Stimulated activated CD4-positive, alpha-beta T cell treated with anti-CD3 and anti-CD28 coated beads, TNF-alpha, amount 100 ng/mL, for 1 hour (primary cell): ENCODE measurements around the gene OTUD4.
A peak's percentile ranks its signal among the peaks of the same experiment; 100 is the strongest.

Experiments
- DNase-seq, 3 donors: peaks; one replicate each; pipeline ENCODE4 v3.0.0-alpha.2; 2020; ENCODE audit warnings: low read depth in 3 of 3, low spot score in 1 of 3

OTUD4 gene

GRCh38 chr4:145130788-145131399 lies 49.5 kb downstream of the OTUD4 start:
- DNase-seq = no peak

DNA sequence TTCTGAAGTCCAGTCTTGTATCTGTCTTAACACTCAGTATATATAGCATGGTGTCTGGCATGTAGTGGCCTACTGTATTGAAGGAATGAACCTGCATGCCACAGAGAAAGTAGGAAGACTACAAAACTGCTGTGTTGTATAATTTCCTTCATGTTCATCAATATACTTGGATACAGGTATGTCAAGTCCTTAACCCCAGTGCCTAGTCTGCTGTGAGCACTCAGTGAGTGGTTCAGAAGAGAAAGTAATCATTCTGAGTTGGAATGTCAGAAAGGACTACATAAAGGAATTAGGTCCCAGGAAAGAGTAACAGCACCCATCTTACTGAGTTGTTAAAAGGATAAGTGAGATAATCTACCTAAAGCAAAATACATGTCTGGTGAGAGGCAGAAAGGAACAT lies 50.3 kb downstream of the OTUD4 start:
- no peak for DNase-seq

DNA sequence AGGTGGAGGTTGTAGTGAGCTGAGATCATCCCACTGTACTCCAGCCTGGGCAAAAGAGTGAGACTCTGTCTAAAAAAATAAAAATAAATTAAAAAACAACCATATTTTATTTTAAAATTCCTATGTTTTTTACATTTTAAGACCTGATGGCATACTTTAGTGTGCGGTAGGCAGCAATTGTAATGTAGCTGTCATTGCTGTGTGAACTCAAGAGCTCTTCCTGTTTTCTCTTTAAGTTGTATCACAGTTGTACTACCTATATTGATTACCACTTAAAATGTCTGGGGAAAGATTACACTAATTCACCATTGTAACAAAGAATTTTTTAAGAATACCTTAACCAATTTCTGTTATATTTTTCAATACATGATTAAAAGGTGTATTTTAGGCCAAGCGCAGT lies 55.0 kb downstream of the OTUD4 start:
- DNase-seq = no peak

DNA sequence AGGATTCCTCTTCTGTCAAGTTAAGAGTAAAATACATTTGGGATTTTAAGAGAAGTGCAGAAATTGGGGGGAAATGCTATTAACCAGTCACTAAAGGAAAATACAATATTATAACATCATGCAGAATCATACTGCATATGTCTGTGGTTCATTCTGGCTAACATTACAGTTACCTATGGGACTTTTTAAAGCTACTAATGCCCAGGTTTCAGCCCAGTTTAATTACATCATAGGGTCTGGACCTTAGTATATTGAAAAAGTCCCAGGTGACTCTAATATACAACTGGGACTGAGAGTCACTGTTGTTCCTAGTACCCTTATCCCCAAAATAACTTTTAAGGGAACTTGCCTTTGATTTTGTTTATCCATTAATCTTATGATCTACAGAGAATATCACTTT lies 72.3 kb downstream of the OTUD4 start:
- DNase-seq = no peak

DNA sequence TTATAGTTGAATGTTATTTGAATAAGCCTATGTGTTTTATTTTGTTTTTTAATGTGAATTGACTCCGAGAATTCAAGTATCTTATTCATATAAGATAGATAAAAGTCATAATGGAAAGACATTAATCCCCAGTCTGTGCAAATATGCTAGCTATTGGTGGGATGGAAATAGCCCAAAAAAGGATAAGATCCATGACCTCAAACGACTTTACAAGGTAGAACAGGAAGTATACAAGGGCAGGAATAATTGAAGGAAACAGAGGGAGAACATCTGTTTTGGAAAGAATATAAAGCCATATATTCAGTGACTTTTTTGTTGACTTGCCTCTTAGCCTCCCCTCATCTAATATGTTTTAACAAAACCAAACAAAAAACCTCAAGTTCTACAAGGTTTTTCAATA lies 73.3 kb downstream of the OTUD4 start:
- no peak for DNase-seq

DNA sequence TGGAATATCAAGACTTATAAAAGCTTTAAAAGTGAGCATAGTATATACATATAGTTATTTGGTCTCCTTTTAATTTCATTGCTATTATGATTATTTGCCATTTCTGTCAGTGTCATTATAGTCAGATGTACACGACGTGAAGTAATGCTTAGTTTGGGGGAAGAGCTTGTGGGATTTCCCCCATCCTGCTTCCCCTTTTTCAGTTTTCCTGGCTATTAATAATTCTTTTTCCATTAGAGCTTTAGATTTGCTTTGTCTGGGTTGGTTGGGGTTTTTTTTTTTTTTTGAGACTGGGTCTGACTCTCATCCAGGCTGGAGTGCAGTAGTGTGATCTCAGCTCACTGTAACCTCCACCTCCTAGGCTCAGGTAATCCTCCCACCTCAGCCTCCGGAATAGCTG lies 76.9 kb downstream of the OTUD4 start:
- no peak for DNase-seq

GRCh38 chr4:145102619-145103018 lies 77.8 kb downstream of the OTUD4 start:
- no peak for DNase-seq

DNA sequence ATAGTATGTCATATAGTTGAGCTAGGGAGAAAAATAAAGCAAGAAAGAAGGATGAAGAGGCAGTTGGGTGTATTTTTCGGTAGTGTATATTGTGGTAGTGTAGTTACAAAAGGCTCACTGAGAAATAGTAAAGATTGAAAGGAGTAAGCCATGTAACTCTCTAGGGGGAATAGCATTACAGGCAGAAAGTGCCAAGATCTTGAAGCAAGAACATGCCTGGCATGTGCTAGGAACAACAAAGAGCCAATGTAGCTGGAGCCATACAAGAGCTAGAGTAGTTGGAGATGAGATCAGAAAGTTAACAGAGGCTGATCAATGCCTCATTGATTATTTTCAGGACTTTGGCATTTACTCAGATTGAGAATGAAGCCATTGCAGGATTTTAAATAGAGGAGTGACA lies 79.3 kb downstream of the OTUD4 start:
- DNase-seq = no peak

DNA sequence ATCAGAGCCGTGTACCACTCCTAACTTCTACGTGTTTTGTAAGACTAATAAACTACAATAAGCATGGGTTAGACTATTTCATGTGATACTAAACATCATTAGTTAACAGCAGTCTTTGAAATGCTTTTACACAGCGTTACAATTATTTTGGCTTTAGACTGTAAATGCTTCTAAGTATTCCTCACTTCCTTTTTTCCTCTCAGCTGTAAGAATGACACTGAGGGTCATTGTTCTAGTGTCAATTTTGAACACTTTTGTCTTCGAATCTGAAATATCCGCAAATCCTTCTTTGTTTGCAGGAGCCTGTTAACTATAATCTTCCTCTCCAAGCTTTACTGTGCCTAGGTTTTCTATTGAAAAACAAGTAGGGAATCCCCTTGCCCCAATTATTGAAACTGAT lies 80.7 kb downstream of the OTUD4 start:
- DNase-seq = no peak

DNA sequence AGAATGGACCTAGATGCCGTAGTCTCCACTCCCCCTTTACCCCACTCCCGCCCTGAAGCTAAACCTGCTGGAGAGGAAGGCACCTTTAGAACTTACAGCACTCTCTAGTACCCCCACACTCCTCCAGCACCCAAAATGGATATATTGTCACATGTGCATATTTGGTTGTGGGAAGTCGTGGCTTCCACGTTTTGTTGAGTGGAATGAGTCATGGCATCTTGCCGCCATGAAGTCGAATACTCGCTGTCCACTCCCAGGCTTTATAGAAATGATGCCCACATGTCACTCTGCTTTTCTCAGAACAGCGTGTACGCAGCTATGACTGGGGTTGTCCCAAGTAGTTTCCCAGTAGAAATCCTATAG lies 81.7 kb downstream of the OTUD4 start:
- DNase-seq = peak in 2 of 3 donors; percentile 1 to 10

DNA sequence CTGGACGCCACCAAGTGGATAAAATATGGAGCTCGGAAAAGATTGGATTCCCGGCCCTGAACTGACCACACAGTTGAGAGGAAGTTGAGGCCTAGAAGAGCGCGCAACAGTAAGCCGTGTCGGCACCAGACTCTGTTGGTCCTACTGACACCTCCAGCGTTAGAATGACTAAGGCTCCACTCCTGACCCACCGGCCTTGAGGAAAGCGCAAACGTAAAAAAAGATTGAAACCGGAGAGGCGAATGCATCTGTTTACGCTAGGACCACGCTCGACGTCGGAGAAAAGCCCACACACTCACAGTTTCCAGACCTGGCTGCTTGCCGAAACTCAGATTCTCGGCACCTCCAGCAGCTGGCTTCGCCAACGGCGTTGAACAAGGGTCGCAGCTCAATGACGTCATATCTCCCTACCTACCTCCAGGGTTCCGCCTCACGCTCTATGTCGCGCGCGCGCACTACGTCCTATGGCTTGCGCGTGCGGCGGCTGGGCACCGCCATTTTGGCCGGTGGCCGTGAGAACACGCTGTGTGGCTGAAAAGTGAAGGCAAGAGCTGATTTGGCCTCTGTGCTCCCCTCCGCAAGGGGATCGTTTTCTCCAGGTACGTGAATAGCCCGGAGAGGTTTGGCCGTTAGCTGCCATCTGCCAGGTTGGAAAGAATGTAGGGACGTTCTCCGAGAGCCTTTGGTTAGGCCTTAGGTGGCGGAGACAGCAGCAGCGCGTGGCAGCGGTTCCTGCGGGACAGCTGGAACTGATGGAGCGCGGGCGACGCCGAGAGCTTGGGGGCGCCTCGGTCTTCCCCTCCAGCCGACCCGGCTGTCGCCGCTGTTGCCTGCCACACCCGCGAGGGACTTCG lies 82.3 kb downstream of the OTUD4 start, which contains the start of the genes ABCE1 and ANAPC10:
TSS of gene ABCE1 (plus strand) at position 491 of the 854 bp plus-strand sequence. CDS start 6,102 bp downstream, outside the sequence.
TSS of gene ANAPC10 (minus strand) at position 376 of the 854 bp plus-strand sequence. CDS start 2,097 bp downstream, outside the sequence.
- peak; percentile 84 to 89 (median 87) for DNase-seq

GRCh38 chr4:145097331-145097820 lies 83.0 kb downstream of the OTUD4 start:
- no peak for DNase-seq

- no peak for DNase-seq
Measured at GRCh38 chr4:145093638-145094037, 86.8 kb downstream of the OTUD4 start.

GRCh38 chr4:145090380-145090779 lies 90.0 kb downstream of the OTUD4 start:
- DNase-seq = no peak

DNA sequence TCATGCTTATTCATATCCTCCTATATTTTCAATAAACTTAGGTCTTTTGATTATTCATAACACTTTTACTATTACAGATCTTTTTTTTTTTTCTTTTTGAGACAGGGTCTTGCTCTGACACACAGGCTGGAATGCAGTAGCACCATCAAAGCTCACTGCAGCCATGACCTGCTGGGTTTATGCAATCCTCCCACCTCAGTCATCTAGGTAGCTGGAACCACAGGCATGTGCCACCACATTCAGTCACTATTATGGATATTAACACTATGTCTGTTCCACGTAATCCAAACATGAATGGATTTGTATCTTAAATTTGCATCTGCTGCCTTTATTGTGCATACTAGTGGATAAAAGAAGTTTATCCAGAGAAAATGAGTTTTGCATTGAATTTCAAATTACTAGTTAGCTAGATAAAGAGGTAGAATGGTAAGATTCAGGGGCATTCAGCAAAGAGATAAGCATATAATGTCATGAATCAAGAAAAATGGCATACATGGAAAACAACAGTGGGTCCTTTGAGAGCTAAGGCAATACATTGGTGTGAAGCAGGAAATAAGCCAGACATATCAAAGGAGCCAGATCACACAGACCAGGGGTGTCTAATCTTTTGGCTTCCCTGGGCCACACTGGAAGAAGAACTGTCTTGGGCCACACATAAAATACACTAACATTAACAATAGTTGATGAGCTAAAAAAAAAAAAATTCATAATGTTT lies 96.3 kb downstream of the OTUD4 start:
- DNase-seq = no peak
